ENCODE results near the gene FAM117A.

Gene FAM117A

GRCh38 chr17:49789243-49789578 lies 25.3 kb upstream of the FAM117A start:
- H3K4me3 ChIP-seq (replicated peaks; ENCODE audit: low read depth, low read length): peak overlapping the region; percentile 81
- no peak for DNase-seq (ENCODE audit: extremely low read depth, low read depth)
- TF ChIP-seq CTCF (IDR thresholded peaks at IDR 0.05; ENCODE audit: low read depth, low read length, missing control alignments): no peak

GRCh38 chr17:49788478-49789242 lies 24.7 kb upstream of the FAM117A start, which contains the start of gene KAT7:
Gene KAT7, plus strand, starts transcription at chr17:49788681. Its CDS starts 154 bp downstream, at chr17:49788835.
- peak; percentile 99 for DNase-seq (ENCODE audit: extremely low read depth, low read depth)
- peak within 1 kb of the TSS; percentile 81 for H3K4me3 ChIP-seq (replicated peaks; ENCODE audit: low read depth, low read length)
- TF ChIP-seq CTCF (IDR thresholded peaks at IDR 0.05; ENCODE audit: low read depth, low read length, missing control alignments): no peak

GRCh38 chr17:49787884-49788477 lies 24.1 kb upstream of the FAM117A start:
- H3K4me3 ChIP-seq (replicated peaks; ENCODE audit: low read depth, low read length): peak overlapping the region; percentile 81
- no peak for DNase-seq (ENCODE audit: extremely low read depth, low read depth)
- TF ChIP-seq CTCF (IDR thresholded peaks at IDR 0.05; ENCODE audit: low read depth, low read length, missing control alignments): no peak

GRCh38 chr17:49784636-49785035 lies 20.7 kb upstream of the FAM117A start:
- TF ChIP-seq CTCF (IDR thresholded peaks at IDR 0.05; ENCODE audit: low read depth, low read length, missing control alignments): no peak
- no peak for DNase-seq (ENCODE audit: extremely low read depth, low read depth)
- H3K4me3 ChIP-seq (replicated peaks; ENCODE audit: low read depth, low read length): no peak overlapping the region

GRCh38 chr17:49783791-49784190 lies 19.9 kb upstream of the FAM117A start:
- DNase-seq (ENCODE audit: extremely low read depth, low read depth): no peak
- H3K4me3 ChIP-seq (replicated peaks; ENCODE audit: low read depth, low read length): no peak overlapping the region
- TF ChIP-seq CTCF (IDR thresholded peaks at IDR 0.05; ENCODE audit: low read depth, low read length, missing control alignments): no peak

GRCh38 chr17:49783071-49783715 lies 19.3 kb upstream of the FAM117A start:
- DNase-seq (ENCODE audit: extremely low read depth, low read depth): no peak

More at GRCh38 chr17:49783071-49783715, 19.3 kb upstream of the FAM117A start:
- no peak for TF ChIP-seq CTCF (IDR thresholded peaks at IDR 0.05; ENCODE audit: low read depth, low read length, missing control alignments)
- no peak overlapping the region for H3K4me3 ChIP-seq (replicated peaks; ENCODE audit: low read depth, low read length)
